Glomerular visceral epithelial cell (primary cell): ENCODE results near the gene EEFSEC.

ENCODE experiments used
- DNase-seq: peaks from one replicate; pipeline ENCODE4 v3.0.0-alpha.2; 2016; ENCODE audit errors: extremely low spot score

EEFSEC gene

GRCh38 chr3:128427175-128427857 is 274.0 kb downstream of the EEFSEC start:
- DNase-seq, result no peak

GRCh38 chr3:128427872-128428822 is 274.9 kb downstream of the EEFSEC start:
- no peak for DNase-seq

- no peak for DNase-seq
These were observed 276.0 kb downstream of the EEFSEC start for GRCh38 chr3:128429275-128429674.

- DNase-seq, result no peak
These were observed 276.5 kb downstream of the EEFSEC start for GRCh38 chr3:128429751-128430150.

GRCh38 chr3:128430301-128430700 is 277.0 kb downstream of the EEFSEC start:
- DNase-seq, result no peak

- DNase-seq, result no peak
These were observed 277.4 kb downstream of the EEFSEC start for GRCh38 chr3:128430731-128431130.

GRCh38 chr3:128431803-128432300 is 278.6 kb downstream of the EEFSEC start:
- no peak for DNase-seq

GRCh38 chr3:128432301-128432970 is 279.2 kb downstream of the EEFSEC start:
- no peak for DNase-seq

GRCh38 chr3:128432971-128433836 is 279.9 kb downstream of the EEFSEC start:
- DNase-seq, result no peak

GRCh38 chr3:128433837-128434165 is 280.5 kb downstream of the EEFSEC start:
- DNase-seq, result no peak

- no peak for DNase-seq
These were observed 281.2 kb downstream of the EEFSEC start for GRCh38 chr3:128434524-128434923.

- DNase-seq, result no peak
These were observed 281.8 kb downstream of the EEFSEC start for GRCh38 chr3:128435058-128435457.

GRCh38 chr3:128435561-128435960 is 282.3 kb downstream of the EEFSEC start:
- DNase-seq, result no peak

- DNase-seq, result no peak
These were observed 282.9 kb downstream of the EEFSEC start for GRCh38 chr3:128436214-128436613.

GRCh38 chr3:128438488-128439072 is 285.3 kb downstream of the EEFSEC start:
- no peak for DNase-seq

- DNase-seq, result peak; percentile 66
These were observed 285.9 kb downstream of the EEFSEC start for GRCh38 chr3:128439226-128439625.

- DNase-seq, result no peak
These were observed 288.8 kb downstream of the EEFSEC start for GRCh38 chr3:128442070-128442469.

- no peak for DNase-seq
These were observed 289.7 kb downstream of the EEFSEC start for GRCh38 chr3:128442949-128443348.

- DNase-seq, result no peak
These were observed 290.5 kb downstream of the EEFSEC start for GRCh38 chr3:128443771-128444170.

- DNase-seq, result no peak
These were observed 292.1 kb downstream of the EEFSEC start for GRCh38 chr3:128445357-128445756.

GRCh38 chr3:128446821-128447220 is 293.5 kb downstream of the EEFSEC start:
- no peak for DNase-seq
